Esophagus muscularis mucosa (tissue), 4 donors: ENCODE data around the gene ENTPD5. TPM values are rescaled to one million over a fixed set of nuclear protein-coding genes. Genes with fewer than 3 reads are reported as not detected.

ENCODE experiments used
- DNase-seq: peaks from one replicate; pipeline ENCODE4 v3.0.0-alpha.2; 2017; ENCODE audit errors: extremely low spot score
- H3K27ac ChIP-seq, 4 donors: fragments of 200-600 bp; sonication (generic); replicated peaks in 1 of 4; 1 replicate in 3 of 4; 2 replicates in 1 of 4; pipeline ENCODE4 v1.5.1; 2016 to 2019; ENCODE audit warnings: mild to moderate bottlenecking in 1 of 4
- H3K27me3 ChIP-seq, 4 donors: fragments of 200-600 bp; sonication (generic); one replicate each; pipeline versions ENCODE4 v1.5.1 to v1.6.0; 2016 to 2019
- H3K36me3 ChIP-seq, 4 donors: fragments of 200-600 bp; sonication (generic); one replicate each; pipeline ENCODE4 v1.5.1; 2016 to 2019
- H3K4me1 ChIP-seq, 4 donors: fragments of 200-600 bp; sonication (generic); one replicate each; pipeline ENCODE4 v1.5.1; 2016 to 2019
- H3K4me3 ChIP-seq, 4 donors: fragments of 200-600 bp; sonication (generic); 1 replicate in 2 of 4; 2 replicates in 2 of 4; pipeline ENCODE4 v1.5.1; 2016 to 2019; ENCODE audit warnings: mild to moderate bottlenecking in 4 of 4, moderate library complexity in 1 of 4
- H3K9me3 ChIP-seq, 4 donors: fragments of 200-600 bp; sonication (generic); 1 replicate in 3 of 4; 2 replicates in 1 of 4; pipeline ENCODE4 v1.5.1; 2016 to 2019
- EP300 ChIP-seq: sonication (generic); formaldehyde crosslinking; IDR thresholded peaks from one replicate; pipeline ENCODE4 v1.6.1; 2017; ENCODE audit warnings: antibody characterized with exemption
- POLR2A ChIP-seq: fragments of 450-650 bp; IDR thresholded peaks from one replicate; pipeline ENCODE4 v1.6.1; 2017; ENCODE audit warnings: antibody characterized with exemption, moderate library complexity, mild to moderate bottlenecking, low read depth
- POLR2AphosphoS5 ChIP-seq, 2 donors: sonication (generic); formaldehyde crosslinking; IDR thresholded peaks; one replicate each; pipeline ENCODE4 v1.6.1; 2017; ENCODE audit warnings: antibody characterized with exemption in 2 of 2
- WGBS: methylation state at CpG from one replicate; pipeline ENCODE4 v1.1.5; 2018; 5-methylcytosine and 5-hydroxymethylcytosine counted together
- intact Hi-C: fragments of 100-400 bp; cut with DNase I; formaldehyde crosslinking; loops from one replicate; pipeline ENCODE4 v1.15.1; 2023
- total RNA-seq, 4 donors: library from RNA; depleted of rRNA; stranded (reverse); fragments of >200 nt; gene quantifications; one replicate each; pipeline versions ENCODE4 v1.1.0 to v1.2.1, GENCODE V29; 2016
- TF ChIP-seq, protein P1 (sequence below), 3 experiments: fragments of 200-600 bp in 2 of 3; fragments of 450-650 bp in 1 of 3; sonication (generic) in 2 of 3; IDR thresholded peaks; one replicate each; pipeline ENCODE4 v1.5.1; 2017 to 2019; ENCODE audit warnings: antibody characterized with exemption in 3 of 3, mild to moderate bottlenecking in 2 of 3, moderate library complexity in 1 of 3

Gene ENTPD5
- total RNA-seq, 4 donors from 2014 or later = 5.5 to 9.6 (median 6.0) TPM

DNA sequence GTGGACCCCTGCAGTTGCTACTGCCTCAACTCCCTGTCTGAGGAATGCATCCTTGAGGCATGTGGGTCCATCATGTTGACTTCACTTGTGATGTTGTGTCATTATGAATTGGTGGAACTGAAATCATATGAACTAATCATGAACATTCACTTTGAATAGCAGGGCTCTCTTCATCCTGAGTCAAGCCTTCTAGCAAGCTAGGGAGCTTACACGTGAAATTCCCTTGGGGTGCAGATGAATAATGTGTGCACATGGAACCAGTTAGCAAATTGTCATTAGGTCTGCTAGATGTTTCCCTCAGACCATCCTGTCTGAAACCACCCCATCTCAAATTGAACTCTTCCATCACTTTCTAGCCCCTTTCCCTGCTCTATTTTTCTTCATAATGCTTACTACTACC lies 65.4 kb downstream of the ENTPD5 start:
- 86% methylated on average over 1 of the region's 1 CpG for WGBS
- Histone ChIP-seq H3K9me3 (no peaks in the 10 kb centered on the region), H3K4me3 (no peak overlapping the region), H3K27me3 (no peaks in the 10 kb centered on the region), H3K4me1 (peaks cover 15 to 30% (median 22%) of the 10 kb centered on the region in 4 donors), H3K27ac (no peak overlapping the region), H3K36me3 (peaks cover 43 to 56% (median 56%) of the 10 kb centered on the region in 4 donors)
- DNase-seq = no peak
- intact Hi-C loops = loop anchor here (5.0 kb wide), 1 partner anchor 64 kb away; the partner anchor contains the start of genes BBOF1 and ENTPD5
- TF ChIP-seq POLR2A = no peak
- no peak for TF ChIP-seq EP300
- TF ChIP-seq, protein P1, sequence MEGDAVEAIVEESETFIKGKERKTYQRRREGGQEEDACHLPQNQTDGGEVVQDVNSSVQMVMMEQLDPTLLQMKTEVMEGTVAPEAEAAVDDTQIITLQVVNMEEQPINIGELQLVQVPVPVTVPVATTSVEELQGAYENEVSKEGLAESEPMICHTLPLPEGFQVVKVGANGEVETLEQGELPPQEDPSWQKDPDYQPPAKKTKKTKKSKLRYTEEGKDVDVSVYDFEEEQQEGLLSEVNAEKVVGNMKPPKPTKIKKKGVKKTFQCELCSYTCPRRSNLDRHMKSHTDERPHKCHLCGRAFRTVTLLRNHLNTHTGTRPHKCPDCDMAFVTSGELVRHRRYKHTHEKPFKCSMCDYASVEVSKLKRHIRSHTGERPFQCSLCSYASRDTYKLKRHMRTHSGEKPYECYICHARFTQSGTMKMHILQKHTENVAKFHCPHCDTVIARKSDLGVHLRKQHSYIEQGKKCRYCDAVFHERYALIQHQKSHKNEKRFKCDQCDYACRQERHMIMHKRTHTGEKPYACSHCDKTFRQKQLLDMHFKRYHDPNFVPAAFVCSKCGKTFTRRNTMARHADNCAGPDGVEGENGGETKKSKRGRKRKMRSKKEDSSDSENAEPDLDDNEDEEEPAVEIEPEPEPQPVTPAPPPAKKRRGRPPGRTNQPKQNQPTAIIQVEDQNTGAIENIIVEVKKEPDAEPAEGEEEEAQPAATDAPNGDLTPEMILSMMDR (IDR thresholded peaks at IDR 0.05) = no peak
- no peak for TF ChIP-seq POLR2AphosphoS5 (IDR thresholded peaks at IDR 0.05)

- peaks cover 15 to 31% (median 24%) of the 10 kb centered on the region in 4 donors for H3K4me1 ChIP-seq
- H3K4me3 ChIP-seq = peak within 1 kb of the TSS; percentile 89 to 98 (median 96)
- H3K9me3 ChIP-seq = no peaks in the 10 kb centered on the region
- H3K27me3 ChIP-seq = no peaks in the 10 kb centered on the region
- peak; percentile 98 for DNase-seq
- TF ChIP-seq POLR2A (no peak), POLR2AphosphoS5 (IDR thresholded peaks at IDR 0.05) (peak; percentile 91 to 92), EP300 (no peak)
- TF ChIP-seq, protein P1 (IDR thresholded peaks at IDR 0.05) = peak in 1 of 3 experiments; percentile 12
- intact Hi-C loops = loop anchor here (5.0 kb wide), 1 partner anchor 67 kb away; the partner anchor contains the start of genes BBOF1 and ENTPD5
- H3K36me3 ChIP-seq = peaks cover 15 to 36% (median 31%) of the 10 kb centered on the region in 4 donors
- WGBS = under 1% methylated on average over 41 of the region's 70 CpGs
- peak within 1 kb of the TSS; percentile 90 to 98 (median 96) for H3K27ac ChIP-seq
Measured at GRCh38 chr14:73949752-73950734, 69.0 kb downstream of the ENTPD5 start, which contains the start of the genes COQ6 and FAM161B. TSS of gene COQ6 (plus strand) at chr14:73950302. CDS start at chr14:73950333, 31 bp downstream. TSS of gene FAM161B (minus strand) at chr14:73950094. CDS start at chr14:73950026, 68 bp downstream.

DNA sequence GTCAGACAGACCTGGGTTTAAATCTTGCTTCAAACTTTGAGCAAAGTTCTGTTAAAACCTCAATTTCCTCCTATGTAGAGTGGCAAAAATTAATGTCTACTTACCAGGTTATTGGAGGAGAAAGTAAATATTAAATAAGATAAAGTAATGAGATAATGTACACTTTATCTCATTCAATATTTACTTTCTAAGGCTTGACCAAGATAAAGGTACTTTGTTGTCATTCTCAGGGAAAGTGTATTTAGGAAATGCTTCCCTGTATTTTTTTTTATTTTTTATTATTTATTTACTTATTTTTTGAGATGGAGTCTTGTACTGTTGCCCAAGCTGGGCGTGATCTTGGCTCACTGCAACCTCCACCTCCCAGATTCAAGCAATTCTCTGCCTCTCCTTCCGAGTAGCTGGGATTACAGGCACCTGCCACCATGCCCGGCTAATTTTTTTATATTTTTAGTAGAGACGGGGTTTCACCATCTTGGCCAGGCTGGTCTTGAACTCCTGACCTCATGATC lies 73.9 kb downstream of the ENTPD5 start:
- Histone ChIP-seq H3K36me3 (peaks cover 9 to 64% (median 42%) of the 10 kb centered on the region in 4 donors), H3K9me3 (no peaks in the 10 kb centered on the region), H3K4me3 (no peak overlapping the region), H3K27ac (no peak overlapping the region), H3K4me1 (peaks cover 5 to 25% (median 10%) of the 10 kb centered on the region in 4 donors), H3K27me3 (no peaks in the 10 kb centered on the region)
- no peak for DNase-seq
- no peak for TF ChIP-seq POLR2A
- no peak for TF ChIP-seq EP300
- TF ChIP-seq POLR2AphosphoS5 (IDR thresholded peaks at IDR 0.05) = no peak
- TF ChIP-seq, protein P1 (IDR thresholded peaks at IDR 0.05) = no peak
- intact Hi-C loops = no loop called here
- WGBS = 78% methylated on average over 4 of the region's 4 CpGs

- intact Hi-C loops = no loop called here
- Histone ChIP-seq H3K27ac (no peak overlapping the region), H3K4me3 (no peak overlapping the region), H3K36me3 (peaks cover 9 to 67% (median 47%) of the 10 kb centered on the region in 4 donors), H3K4me1 (peaks cover 5 to 25% (median 10%) of the 10 kb centered on the region in 4 donors), H3K27me3 (no peaks in the 10 kb centered on the region), H3K9me3 (no peaks in the 10 kb centered on the region)
- TF ChIP-seq, protein P1 (IDR thresholded peaks at IDR 0.05) = no peak
- TF ChIP-seq POLR2AphosphoS5 (IDR thresholded peaks at IDR 0.05) (no peak), POLR2A (no peak), EP300 (no peak)
- 85% methylated on average over 16 of the region's 17 CpGs for WGBS
- no peak for DNase-seq
Measured at GRCh38 chr14:73944432-73945158, 74.5 kb downstream of the ENTPD5 start.
